Muscle layer of colon (tissue), 2 donors: ENCODE results near the gene CMC1.

ENCODE experiments used
- H3K27ac ChIP-seq: one replicate; pipeline ENCODE4 v1.7.0; 2013; ENCODE audit warnings: low read depth, mild to moderate bottlenecking, low read length, moderate library complexity
- H3K27me3 ChIP-seq, 2 donors: one replicate each; pipeline ENCODE4 v1.7.0; 2013; ENCODE audit warnings: low read length in 2 of 2, mild to moderate bottlenecking in 2 of 2; ENCODE audit not compliant: insufficient read depth in 2 of 2, control insufficient read depth in 1 of 2
- H3K36me3 ChIP-seq: one replicate; pipeline ENCODE4 v1.7.0; 2013; ENCODE audit warnings: mild to moderate bottlenecking, low read length; ENCODE audit not compliant: insufficient read depth
- H3K4me1 ChIP-seq: one replicate; pipeline ENCODE4 v1.7.0; 2013; ENCODE audit warnings: mild to moderate bottlenecking, low read length; ENCODE audit not compliant: insufficient read depth
- H3K4me3 ChIP-seq, 2 donors: one replicate each; pipeline ENCODE4 v1.7.0; 2013; ENCODE audit warnings: low read length in 2 of 2, low read depth in 1 of 2, mild to moderate bottlenecking in 1 of 2, moderate library complexity in 1 of 2
- H3K9ac ChIP-seq: one replicate; pipeline ENCODE4 v1.7.0; 2013; ENCODE audit warnings: low read length
- H3K9me3 ChIP-seq: one replicate; pipeline ENCODE4 v1.7.0; 2013; ENCODE audit warnings: mild to moderate bottlenecking, low read length
- donor health status: abdominal sarcoma.
- donor health status: Adenocarcinoma of cecum.

The CMC1 gene

DNA sequence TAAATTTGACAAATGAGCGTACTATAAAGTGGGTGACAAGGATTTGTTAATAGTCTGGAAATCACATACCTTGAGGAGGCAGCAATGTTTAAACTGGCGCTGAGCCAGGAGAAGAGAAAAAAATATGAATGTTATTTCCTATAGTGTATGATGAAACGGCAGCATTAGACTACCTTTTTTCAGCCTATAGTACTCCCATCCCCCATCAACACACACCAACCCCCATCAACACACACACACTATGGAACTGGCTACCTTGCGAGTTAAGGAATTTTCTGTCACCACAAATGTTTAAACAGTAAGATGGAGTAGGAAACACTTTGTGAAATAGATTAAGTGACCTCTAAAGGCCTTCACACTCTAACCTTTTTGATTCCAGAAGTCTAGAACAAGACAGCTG is 60.3 kb downstream of the CMC1 start:
- Histone ChIP-seq H3K9ac (no peak overlapping the region), H3K27me3 (no peaks in the 10 kb centered on the region), H3K36me3 (no peaks in the 10 kb centered on the region), H3K9me3 (no peaks in the 10 kb centered on the region), H3K4me3 (no peak overlapping the region), H3K27ac (no peak overlapping the region), H3K4me1 (no peaks in the 10 kb centered on the region)

DNA sequence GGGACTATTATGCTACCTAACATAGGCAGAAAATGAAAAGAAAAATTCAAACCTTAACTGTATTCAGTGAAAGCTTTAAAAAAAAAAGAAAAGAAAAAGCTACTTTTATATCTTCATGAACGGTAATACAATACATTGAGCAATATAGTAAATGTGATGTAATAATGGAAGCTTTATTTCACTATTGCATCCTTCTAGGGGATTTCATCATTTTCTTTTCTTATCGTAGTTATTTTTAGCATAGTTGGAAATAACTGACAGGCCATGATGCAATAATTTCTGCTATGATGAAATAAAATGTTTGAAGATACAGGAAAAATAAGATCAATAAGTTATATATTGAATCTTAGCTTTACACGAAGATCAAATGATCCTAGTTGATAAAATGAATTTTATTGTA is 66.8 kb downstream of the CMC1 start:
- no peak overlapping the region for H3K27ac ChIP-seq
- H3K4me3 ChIP-seq = no peak overlapping the region
- H3K9me3 ChIP-seq = no peaks in the 10 kb centered on the region
- H3K36me3 ChIP-seq = no peaks in the 10 kb centered on the region
- no peaks in the 10 kb centered on the region for H3K4me1 ChIP-seq
- H3K27me3 ChIP-seq = no peaks in the 10 kb centered on the region
- H3K9ac ChIP-seq = no peak overlapping the region

DNA sequence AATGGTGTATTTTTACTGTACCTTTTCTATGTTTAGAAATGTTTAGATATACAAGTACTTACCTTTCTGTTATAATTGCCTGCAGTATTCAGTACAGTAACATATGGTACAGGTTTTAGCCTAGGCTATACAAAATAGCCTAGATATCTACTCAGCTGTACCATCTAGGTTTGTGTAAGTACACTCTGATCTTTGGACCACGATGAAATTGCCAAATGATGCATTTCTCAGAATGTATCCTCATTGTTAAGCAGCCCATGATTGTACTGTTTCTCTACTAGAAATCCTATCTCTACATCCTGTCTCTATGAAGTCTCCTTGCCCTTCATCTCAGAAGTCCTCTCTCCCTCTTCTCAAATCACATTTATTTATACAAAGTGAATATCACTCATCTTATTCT is 74.3 kb downstream of the CMC1 start:
- H3K9me3 ChIP-seq = no peaks in the 10 kb centered on the region
- H3K9ac ChIP-seq = no peak overlapping the region
- no peak overlapping the region for H3K4me3 ChIP-seq
- no peak overlapping the region for H3K27ac ChIP-seq
- no peaks in the 10 kb centered on the region for H3K4me1 ChIP-seq
- no peaks in the 10 kb centered on the region for H3K27me3 ChIP-seq
- H3K36me3 ChIP-seq = no peaks in the 10 kb centered on the region

DNA sequence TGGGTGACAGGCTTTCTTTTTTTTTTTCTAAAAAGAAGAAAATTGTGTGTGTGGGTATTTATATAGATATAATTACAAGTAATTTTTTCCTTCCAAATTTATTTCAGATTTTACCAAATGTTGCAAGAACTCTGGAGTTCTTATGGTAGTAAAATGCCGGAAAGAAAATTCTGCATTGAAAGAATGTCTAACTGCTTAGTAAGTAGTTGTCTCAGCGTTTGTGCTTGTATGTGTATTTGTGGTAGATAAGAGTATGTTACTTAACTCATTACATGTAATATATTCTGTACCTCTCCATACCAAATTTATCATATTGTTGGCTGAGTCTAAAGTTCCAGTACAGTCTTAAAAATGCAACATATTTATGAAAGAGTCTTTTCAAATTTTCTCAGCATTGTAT is 74.8 kb downstream of the CMC1 start:
- Histone ChIP-seq H3K4me3 (no peak overlapping the region), H3K36me3 (peaks cover 2% of the 10 kb centered on the region), H3K27me3 (no peaks in the 10 kb centered on the region), H3K9me3 (no peaks in the 10 kb centered on the region), H3K9ac (no peak overlapping the region), H3K4me1 (no peaks in the 10 kb centered on the region), H3K27ac (no peak overlapping the region)

GRCh38 chr3:28317438-28318022 is 76.1 kb downstream of the CMC1 start:
- H3K9ac ChIP-seq = no peak overlapping the region
- H3K4me1 ChIP-seq = no peaks in the 10 kb centered on the region
- no peaks in the 10 kb centered on the region for H3K9me3 ChIP-seq
- peaks cover 4% of the 10 kb centered on the region for H3K36me3 ChIP-seq
- H3K4me3 ChIP-seq = no peak overlapping the region
- no peak overlapping the region for H3K27ac ChIP-seq
- H3K27me3 ChIP-seq = no peaks in the 10 kb centered on the region

DNA sequence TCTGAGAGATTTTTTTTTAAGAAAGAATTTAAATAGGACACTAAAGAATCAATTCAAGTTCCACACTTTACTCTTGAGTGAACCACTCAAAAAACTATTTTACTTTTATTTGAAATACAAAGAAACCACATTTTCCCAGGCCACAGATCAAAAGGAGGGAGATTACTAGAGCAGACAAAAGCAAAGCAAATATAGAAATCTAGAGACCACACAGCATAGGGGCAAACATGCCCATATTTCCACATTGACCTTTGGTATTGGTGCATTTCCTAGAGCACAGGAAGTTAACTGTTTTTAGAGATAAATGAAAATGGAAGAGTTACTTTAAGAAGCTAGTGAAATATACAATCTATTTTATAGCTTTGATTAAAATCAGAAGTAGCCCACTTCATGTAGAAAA is 79.6 kb downstream of the CMC1 start:
- Histone ChIP-seq H3K27me3 (no peaks in the 10 kb centered on the region), H3K36me3 (peaks cover 19% of the 10 kb centered on the region), H3K4me1 (no peaks in the 10 kb centered on the region), H3K9ac (no peak overlapping the region), H3K4me3 (no peak overlapping the region), H3K9me3 (no peaks in the 10 kb centered on the region), H3K27ac (no peak overlapping the region)

- Histone ChIP-seq H3K27me3 (no peaks in the 10 kb centered on the region), H3K4me1 (no peaks in the 10 kb centered on the region), H3K27ac (no peak overlapping the region), H3K36me3 (peaks cover 25% of the 10 kb centered on the region), H3K9ac (no peak overlapping the region), H3K9me3 (no peaks in the 10 kb centered on the region), H3K4me3 (no peak overlapping the region)
Observed at GRCh38 chr3:28322464-28322863, 81.0 kb downstream of the CMC1 start.

- H3K27ac ChIP-seq = no peak overlapping the region
- H3K4me3 ChIP-seq = no peak overlapping the region
- no peak overlapping the region for H3K9ac ChIP-seq
- H3K4me1 ChIP-seq = no peaks in the 10 kb centered on the region
- H3K27me3 ChIP-seq = no peaks in the 10 kb centered on the region
- peaks cover 21% of the 10 kb centered on the region for H3K36me3 ChIP-seq
- H3K9me3 ChIP-seq = no peaks in the 10 kb centered on the region
Observed at GRCh38 chr3:28326458-28326926, 85.1 kb downstream of the CMC1 start.

DNA sequence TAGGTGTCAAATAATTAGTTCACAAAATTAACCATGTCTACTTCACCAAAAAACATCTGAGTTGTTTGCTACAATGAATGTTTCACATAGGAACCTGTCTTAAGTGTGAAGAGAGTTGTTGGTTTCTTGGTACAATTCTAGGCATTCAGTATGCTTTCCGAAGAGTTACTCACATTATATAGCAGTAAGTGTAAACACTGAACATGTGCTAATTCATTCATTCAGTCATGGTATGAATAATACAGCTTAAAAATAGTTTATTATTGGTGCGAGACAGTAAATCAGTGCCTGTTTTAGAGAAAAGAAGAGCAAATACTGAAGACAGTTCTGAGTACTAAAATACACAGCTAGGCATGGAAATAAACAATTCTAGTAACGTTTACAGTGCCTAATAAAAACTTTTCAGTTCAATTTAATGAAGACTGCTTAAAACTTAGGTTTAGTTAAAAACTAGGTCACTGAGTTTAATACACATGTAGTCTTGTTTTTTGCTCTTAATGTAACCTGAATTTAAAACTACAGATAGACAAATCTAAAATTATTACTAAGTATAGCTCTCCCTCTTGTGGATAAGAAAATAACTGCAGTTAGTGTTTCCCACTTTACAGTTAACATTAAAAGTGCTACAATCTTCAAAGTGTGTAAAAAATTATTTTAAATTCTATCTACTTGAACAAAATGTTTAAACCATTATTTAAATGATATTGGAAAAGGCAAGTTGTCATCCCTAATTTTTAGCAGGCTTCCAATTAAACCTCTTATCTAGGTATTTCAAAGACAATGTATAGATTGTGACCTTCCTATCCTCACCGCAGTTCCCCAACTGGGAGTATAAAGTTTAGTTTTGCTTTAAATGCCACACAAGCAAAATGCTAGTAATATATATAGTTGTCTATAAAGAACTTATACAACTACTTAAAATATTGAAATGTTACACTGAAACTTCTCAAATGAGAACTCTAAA is 87.1 kb downstream of the CMC1 start:
- Histone ChIP-seq H3K4me3 (no peak overlapping the region), H3K9ac (no peak overlapping the region), H3K9me3 (no peaks in the 10 kb centered on the region), H3K4me1 (no peaks in the 10 kb centered on the region), H3K27ac (no peak overlapping the region), H3K27me3 (no peaks in the 10 kb centered on the region), H3K36me3 (peaks cover 21% of the 10 kb centered on the region)

DNA sequence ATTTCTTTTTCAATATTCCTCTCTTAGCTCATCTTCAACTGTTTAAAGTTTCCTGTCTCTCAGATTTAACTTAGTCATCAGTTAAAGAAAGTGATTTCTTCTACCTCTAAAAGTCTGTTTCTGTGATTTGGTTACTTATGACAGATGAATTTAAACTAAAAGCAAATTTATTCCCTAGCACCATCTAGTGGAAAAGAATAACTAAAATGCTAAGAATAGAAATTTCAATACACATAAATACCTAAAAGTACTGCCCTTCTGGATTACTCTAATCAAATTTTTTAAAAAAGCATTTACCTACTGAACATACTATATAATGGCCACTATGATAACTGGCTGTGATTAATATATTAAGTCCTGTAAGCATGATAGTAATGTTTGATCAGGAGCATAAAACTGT is 93.1 kb downstream of the CMC1 start:
- Histone ChIP-seq H3K4me3 (no peak overlapping the region), H3K27ac (no peak overlapping the region), H3K9ac (no peak overlapping the region), H3K4me1 (no peaks in the 10 kb centered on the region), H3K27me3 (no peaks in the 10 kb centered on the region), H3K9me3 (no peaks in the 10 kb centered on the region), H3K36me3 (peaks cover 18% of the 10 kb centered on the region)

- Histone ChIP-seq H3K4me1 (no peaks in the 10 kb centered on the region), H3K36me3 (peaks cover 18% of the 10 kb centered on the region), H3K27ac (no peak overlapping the region), H3K4me3 (no peak overlapping the region), H3K9me3 (no peaks in the 10 kb centered on the region), H3K27me3 (no peaks in the 10 kb centered on the region), H3K9ac (no peak overlapping the region)
Observed at GRCh38 chr3:28335246-28335645, 93.8 kb downstream of the CMC1 start.
